IPS-NIHi7 (cell line): ENCODE data around the gene EPSTI1.
"Not testable (repeated sequence)": the region's sequence is repeated elsewhere in the genome, so short reads cannot be mapped to it uniquely, and the experiment has no call there.

Experiments
- DNase-seq: peaks from one replicate; pipeline ENCODE4 v3.0.0; 2012; ENCODE audit warnings: mixed read lengths; ENCODE audit errors: extremely low spot score

EPSTI1 gene

GRCh38 chr13:42894765-42895243, 97.2 kb downstream of the EPSTI1 start:
- DNase-seq, result no peak

GRCh38 chr13:42893214-42893671, 98.8 kb downstream of the EPSTI1 start:
- no peak for DNase-seq

GRCh38 chr13:42892760-42893159, 99.3 kb downstream of the EPSTI1 start:
- DNase-seq, result no peak

- no peak for DNase-seq
These were observed 100.5 kb downstream of the EPSTI1 start for GRCh38 chr13:42891591-42891990.

- no peak for DNase-seq
These were observed 106.7 kb downstream of the EPSTI1 start for GRCh38 chr13:42885325-42885724.

- peak; percentile 25 for DNase-seq
These were observed 108.1 kb downstream of the EPSTI1 start for GRCh38 chr13:42883771-42884467.

GRCh38 chr13:42883142-42883541, 108.9 kb downstream of the EPSTI1 start:
- DNase-seq, result no peak

GRCh38 chr13:42880056-42880605, 111.9 kb downstream of the EPSTI1 start:
- DNase-seq, result no peak

- DNase-seq, result no peak
These were observed 113.3 kb downstream of the EPSTI1 start for GRCh38 chr13:42878721-42879120.

- DNase-seq, result no peak
These were observed 115.0 kb downstream of the EPSTI1 start for GRCh38 chr13:42876887-42877545.

- DNase-seq, result peak; percentile 46
These were observed 115.7 kb downstream of the EPSTI1 start for GRCh38 chr13:42876270-42876714.

- peak; percentile 54 for DNase-seq
These were observed 116.4 kb downstream of the EPSTI1 start for GRCh38 chr13:42875475-42876269.

- DNase-seq, result no peak
These were observed 117.8 kb downstream of the EPSTI1 start for GRCh38 chr13:42874221-42874620.

- DNase-seq, result no peak
These were observed 119.0 kb downstream of the EPSTI1 start for GRCh38 chr13:42873081-42873480.

GRCh38 chr13:42867232-42867631, 124.8 kb downstream of the EPSTI1 start:
- DNase-seq, result no peak

- no peak for DNase-seq
These were observed 126.3 kb downstream of the EPSTI1 start for GRCh38 chr13:42865768-42866102.

- no peak for DNase-seq
These were observed 126.9 kb downstream of the EPSTI1 start for GRCh38 chr13:42864952-42865767.

- not testable (repeated sequence) for DNase-seq
These were observed 129.7 kb downstream of the EPSTI1 start for GRCh38 chr13:42862370-42862769.

- DNase-seq, result no peak
These were observed 131.6 kb downstream of the EPSTI1 start for GRCh38 chr13:42860485-42860884.

- DNase-seq, result no peak
These were observed 132.3 kb downstream of the EPSTI1 start for GRCh38 chr13:42859760-42860159.

- no peak for DNase-seq
These were observed 136.6 kb downstream of the EPSTI1 start for GRCh38 chr13:42855410-42855809.
